GM12801 (cell line): ENCODE data around the gene HRH2.

Experiments used
- CTCF ChIP-seq: IDR thresholded peaks from one replicate; pipeline ENCODE4 v1.5.1; 2011; ENCODE audit warnings: control low read depth; ENCODE audit not compliant: insufficient read length; ENCODE audit errors: extremely low read depth

HRH2 gene

GRCh38 chr5:175652741-175653663 lies 4.9 kb upstream of the HRH2 start:
- no peak for TF ChIP-seq CTCF

- TF ChIP-seq CTCF, result no peak
Observed at GRCh38 chr5:175653763-175654162, 4.1 kb upstream of the HRH2 start.

- TF ChIP-seq CTCF, result no peak
Observed at GRCh38 chr5:175654339-175654738, 3.5 kb upstream of the HRH2 start.

- no peak for TF ChIP-seq CTCF
Observed at GRCh38 chr5:175654807-175655206, 3.1 kb upstream of the HRH2 start.

GRCh38 chr5:175655411-175655810 lies 2.5 kb upstream of the HRH2 start:
- TF ChIP-seq CTCF, result no peak

- TF ChIP-seq CTCF, result no peak
Observed at GRCh38 chr5:175656966-175657365, 905 bp upstream of the HRH2 start.

- TF ChIP-seq CTCF, result no peak
Observed at GRCh38 chr5:175658299-175659145, 651 bp downstream of the HRH2 start.
